HG03439 (cell line): Measurements from ENCODE around the gene MAST4.
"Not testable (repeated sequence)": the region's sequence is repeated elsewhere in the genome, so short reads cannot be mapped to it uniquely, and the experiment has no call there.

Experiments used
- ATAC-seq: cut with Tn5 transposase; IDR thresholded peaks from one replicate; pipeline ENCODE4 v1.9.1; 2021; ENCODE audit warnings: mild to moderate bottlenecking, moderate library complexity; ENCODE audit not compliant: unreplicated experiment

MAST4 gene

GRCh38 chr5:67098656-67099055 lies 502.5 kb downstream of the MAST4 start:
- ATAC-seq = no peak

GRCh38 chr5:67100301-67100700 lies 504.1 kb downstream of the MAST4 start:
- no peak for ATAC-seq

GRCh38 chr5:67102708-67103107 lies 506.5 kb downstream of the MAST4 start:
- no peak for ATAC-seq

GRCh38 chr5:67104859-67105258 lies 508.7 kb downstream of the MAST4 start:
- no peak for ATAC-seq

- ATAC-seq = no peak
Measured at GRCh38 chr5:67105270-67105669, 509.1 kb downstream of the MAST4 start.

GRCh38 chr5:67106626-67107342 lies 510.6 kb downstream of the MAST4 start:
- no peak for ATAC-seq

GRCh38 chr5:67111779-67112178 lies 515.6 kb downstream of the MAST4 start:
- ATAC-seq = no peak

- no peak for ATAC-seq
Measured at GRCh38 chr5:67115246-67115645, 519.1 kb downstream of the MAST4 start.

GRCh38 chr5:67115817-67116216 lies 519.6 kb downstream of the MAST4 start:
- no peak for ATAC-seq

- ATAC-seq = no peak
Measured at GRCh38 chr5:67118050-67118620, 521.9 kb downstream of the MAST4 start.

GRCh38 chr5:67119010-67119409 lies 522.8 kb downstream of the MAST4 start:
- no peak for ATAC-seq

- no peak for ATAC-seq
Measured at GRCh38 chr5:67120032-67120431, 523.8 kb downstream of the MAST4 start.

GRCh38 chr5:67123819-67124218 lies 527.6 kb downstream of the MAST4 start:
- no peak for ATAC-seq

- no peak for ATAC-seq
Measured at GRCh38 chr5:67124556-67124955, 528.4 kb downstream of the MAST4 start.

- ATAC-seq = not testable (repeated sequence)
Measured at GRCh38 chr5:67127347-67127895, 531.2 kb downstream of the MAST4 start.

- ATAC-seq = no peak
Measured at GRCh38 chr5:67129768-67130167, 533.6 kb downstream of the MAST4 start.

GRCh38 chr5:67133217-67133616 lies 537.0 kb downstream of the MAST4 start:
- no peak for ATAC-seq

- no peak for ATAC-seq
Measured at GRCh38 chr5:67133776-67134175, 537.6 kb downstream of the MAST4 start.

- no peak for ATAC-seq
Measured at GRCh38 chr5:67135381-67135984, 539.3 kb downstream of the MAST4 start.

- ATAC-seq = no peak
Measured at GRCh38 chr5:67139030-67139429, 542.8 kb downstream of the MAST4 start.

- no peak for ATAC-seq
Measured at GRCh38 chr5:67140413-67140812, 544.2 kb downstream of the MAST4 start.

- no peak for ATAC-seq
Measured at GRCh38 chr5:67141644-67142043, 545.5 kb downstream of the MAST4 start.
